GM19438 (cell line): ENCODE measurements around the gene MSRB3.

Source experiments
- ATAC-seq: cut with Tn5 transposase; IDR thresholded peaks from one replicate; pipeline ENCODE4 v1.9.1; 2021; ENCODE audit warnings: low read depth; ENCODE audit not compliant: unreplicated experiment

The MSRB3 gene

GRCh38 chr12:65324056-65324455 lies 45.6 kb downstream of the MSRB3 start:
- ATAC-seq: no peak

- no peak for ATAC-seq
These were observed 46.1 kb downstream of the MSRB3 start for GRCh38 chr12:65324551-65324950.

GRCh38 chr12:65325183-65325582 lies 46.7 kb downstream of the MSRB3 start:
- no peak for ATAC-seq

- ATAC-seq: no peak
These were observed 48.1 kb downstream of the MSRB3 start for GRCh38 chr12:65326616-65327015.

- no peak for ATAC-seq
These were observed 49.0 kb downstream of the MSRB3 start for GRCh38 chr12:65327207-65328076.

GRCh38 chr12:65329721-65330120 lies 51.2 kb downstream of the MSRB3 start:
- no peak for ATAC-seq

- ATAC-seq: no peak
These were observed 51.8 kb downstream of the MSRB3 start for GRCh38 chr12:65330331-65330730.

GRCh38 chr12:65331456-65331855 lies 53.0 kb downstream of the MSRB3 start:
- ATAC-seq: no peak

GRCh38 chr12:65333649-65334048 lies 55.2 kb downstream of the MSRB3 start:
- no peak for ATAC-seq

GRCh38 chr12:65334521-65334920 lies 56.0 kb downstream of the MSRB3 start:
- ATAC-seq: no peak

GRCh38 chr12:65335021-65335714 lies 56.7 kb downstream of the MSRB3 start:
- no peak for ATAC-seq

- ATAC-seq: no peak
These were observed 57.5 kb downstream of the MSRB3 start for GRCh38 chr12:65335981-65336380.

GRCh38 chr12:65339161-65339560 lies 60.7 kb downstream of the MSRB3 start:
- ATAC-seq: no peak

GRCh38 chr12:65343230-65343629 lies 64.7 kb downstream of the MSRB3 start:
- no peak for ATAC-seq

- ATAC-seq: no peak
These were observed 65.3 kb downstream of the MSRB3 start for GRCh38 chr12:65343801-65344200.

- no peak for ATAC-seq
These were observed 77.0 kb downstream of the MSRB3 start for GRCh38 chr12:65355461-65355860.

- ATAC-seq: no peak
These were observed 84.0 kb downstream of the MSRB3 start for GRCh38 chr12:65362234-65363031.

- ATAC-seq: no peak
These were observed 85.6 kb downstream of the MSRB3 start for GRCh38 chr12:65364046-65364445.

- no peak for ATAC-seq
These were observed 88.9 kb downstream of the MSRB3 start for GRCh38 chr12:65367396-65367795.

GRCh38 chr12:65368055-65368454 lies 89.6 kb downstream of the MSRB3 start:
- ATAC-seq: no peak

- no peak for ATAC-seq
These were observed 94.1 kb downstream of the MSRB3 start for GRCh38 chr12:65372574-65372973.
